ENCODE results near the gene KRTAP5-2.

The KRTAP5-2 gene

DNA sequence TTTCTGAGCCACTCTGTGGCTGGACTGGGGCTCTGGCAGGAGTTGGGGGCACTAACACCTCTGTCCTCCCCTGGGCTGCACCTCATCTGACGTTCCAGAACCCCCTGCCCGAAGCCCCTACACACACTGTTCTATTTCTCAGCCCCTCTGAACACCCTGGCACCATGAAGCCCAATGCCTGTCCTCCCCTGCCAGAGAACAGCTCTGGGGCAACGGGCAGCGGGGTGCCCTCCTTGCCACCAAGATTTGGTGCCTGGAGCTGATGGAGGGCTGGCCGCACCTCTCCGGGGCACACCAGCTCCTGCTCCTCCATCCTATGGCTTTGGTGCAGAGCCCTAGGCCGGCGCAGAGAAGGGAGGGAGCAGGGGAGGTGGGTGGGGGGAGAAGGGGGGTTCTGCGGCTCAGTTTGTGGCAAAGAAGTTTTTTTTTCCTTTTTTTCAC, 42.4 kb downstream of the KRTAP5-2 start:
- Histone ChIP-seq H3K4me3 (ENCODE audit: insufficient read length, low read depth) (no peak overlapping the region), H3K4me1 (ENCODE audit: insufficient read depth, insufficient read length) (peaks cover 34% of the 10 kb centered on the region), H3K27me3 (ENCODE audit: insufficient read depth, insufficient read length) (peaks cover 6% of the 10 kb centered on the region), H3K36me3 (ENCODE audit: insufficient read depth, insufficient read length, low read length) (peaks cover 43% of the 10 kb centered on the region), H3K9me3 (ENCODE audit: insufficient read depth, low read length) (no peaks in the 10 kb centered on the region), H3K9ac (ENCODE audit: insufficient read length, low read depth) (peak overlapping the region; percentile 32)
- TF ChIP-seq YY1 (IDR thresholded peaks at IDR 0.05; ENCODE audit: insufficient read depth, insufficient read length) (no peak), SUZ12 (IDR thresholded peaks at IDR 0.05; ENCODE audit: extremely low read depth, insufficient read depth, insufficient read length) (no peak), ZNF274 (IDR thresholded peaks at IDR 0.05; ENCODE audit: low read depth, low read length) (no peak)
- peak; percentile 36 for DNase-seq (ENCODE audit: low read depth, low spot score)

- Histone ChIP-seq H3K4me1 (ENCODE audit: insufficient read depth, insufficient read length) (peaks cover 34% of the 10 kb centered on the region), H3K9ac (ENCODE audit: insufficient read length, low read depth) (peak overlapping the region; percentile 32), H3K4me3 (ENCODE audit: insufficient read length, low read depth) (no peak overlapping the region), H3K9me3 (ENCODE audit: insufficient read depth, low read length) (no peaks in the 10 kb centered on the region), H3K36me3 (ENCODE audit: insufficient read depth, insufficient read length, low read length) (peaks cover 37% of the 10 kb centered on the region), H3K27me3 (ENCODE audit: insufficient read depth, insufficient read length) (peaks cover 8% of the 10 kb centered on the region)
- DNase-seq (ENCODE audit: low read depth, low spot score) = no peak
- TF ChIP-seq ZNF274 (IDR thresholded peaks at IDR 0.05; ENCODE audit: low read depth, low read length) (no peak), YY1 (IDR thresholded peaks at IDR 0.05; ENCODE audit: insufficient read depth, insufficient read length) (no peak), SUZ12 (IDR thresholded peaks at IDR 0.05; ENCODE audit: extremely low read depth, insufficient read depth, insufficient read length) (no peak)
Measured at GRCh38 chr11:1554981-1555712, 42.9 kb downstream of the KRTAP5-2 start.

DNA sequence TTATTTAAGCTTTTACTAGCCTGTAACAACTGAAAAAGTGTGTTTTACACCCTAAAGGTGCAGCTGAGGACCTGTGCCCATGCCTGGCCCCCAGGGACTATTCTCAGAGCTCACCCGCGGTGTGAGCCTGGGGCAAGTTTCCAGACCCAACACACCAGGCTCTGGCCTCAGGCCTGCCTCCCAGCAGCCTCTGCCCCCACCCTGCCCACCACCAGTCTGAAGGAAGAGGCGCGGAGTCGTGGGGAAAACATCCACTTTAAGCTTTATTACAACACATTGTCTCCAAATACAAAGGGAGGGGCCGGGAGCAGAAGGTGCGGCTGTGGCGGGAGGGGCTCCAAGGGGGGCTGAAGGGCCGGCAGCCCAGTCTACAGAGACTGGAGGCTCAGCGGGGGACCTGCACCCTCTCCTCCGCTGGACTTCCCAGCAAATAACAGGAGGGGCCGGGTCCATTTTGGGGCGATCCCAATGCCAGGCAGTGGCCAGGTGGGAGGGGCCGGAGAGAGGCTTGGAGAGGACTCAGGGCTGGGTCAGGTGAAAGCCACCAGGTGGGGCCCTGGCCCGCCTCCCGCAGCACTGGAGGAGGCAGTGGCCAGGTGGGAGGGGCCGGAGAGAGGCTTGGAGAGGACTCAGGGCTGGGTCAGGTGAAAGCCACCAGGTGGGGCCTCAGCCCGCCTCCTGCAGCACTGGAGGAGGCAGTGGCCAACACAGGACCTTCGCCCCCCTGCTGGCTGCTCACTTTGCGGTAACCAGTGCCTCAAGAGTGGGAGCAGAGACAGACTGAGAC, 44.1 kb downstream of the KRTAP5-2 start:
- no peak overlapping the region for H3K4me3 ChIP-seq (ENCODE audit: insufficient read length, low read depth)
- peaks cover 20% of the 10 kb centered on the region for H3K27me3 ChIP-seq (ENCODE audit: insufficient read depth, insufficient read length)
- DNase-seq (ENCODE audit: low read depth, low spot score) = no peak
- H3K36me3 ChIP-seq (ENCODE audit: insufficient read depth, insufficient read length, low read length) = peaks cover 26% of the 10 kb centered on the region
- peaks cover 25% of the 10 kb centered on the region for H3K4me1 ChIP-seq (ENCODE audit: insufficient read depth, insufficient read length)
- H3K9me3 ChIP-seq (ENCODE audit: insufficient read depth, low read length) = no peaks in the 10 kb centered on the region
- H3K9ac ChIP-seq (ENCODE audit: insufficient read length, low read depth) = no peak overlapping the region
- no peak for TF ChIP-seq ZNF274 (IDR thresholded peaks at IDR 0.05; ENCODE audit: low read depth, low read length)
- no peak for TF ChIP-seq YY1 (IDR thresholded peaks at IDR 0.05; ENCODE audit: insufficient read depth, insufficient read length)
- no peak for TF ChIP-seq SUZ12 (IDR thresholded peaks at IDR 0.05; ENCODE audit: extremely low read depth, insufficient read depth, insufficient read length)

DNA sequence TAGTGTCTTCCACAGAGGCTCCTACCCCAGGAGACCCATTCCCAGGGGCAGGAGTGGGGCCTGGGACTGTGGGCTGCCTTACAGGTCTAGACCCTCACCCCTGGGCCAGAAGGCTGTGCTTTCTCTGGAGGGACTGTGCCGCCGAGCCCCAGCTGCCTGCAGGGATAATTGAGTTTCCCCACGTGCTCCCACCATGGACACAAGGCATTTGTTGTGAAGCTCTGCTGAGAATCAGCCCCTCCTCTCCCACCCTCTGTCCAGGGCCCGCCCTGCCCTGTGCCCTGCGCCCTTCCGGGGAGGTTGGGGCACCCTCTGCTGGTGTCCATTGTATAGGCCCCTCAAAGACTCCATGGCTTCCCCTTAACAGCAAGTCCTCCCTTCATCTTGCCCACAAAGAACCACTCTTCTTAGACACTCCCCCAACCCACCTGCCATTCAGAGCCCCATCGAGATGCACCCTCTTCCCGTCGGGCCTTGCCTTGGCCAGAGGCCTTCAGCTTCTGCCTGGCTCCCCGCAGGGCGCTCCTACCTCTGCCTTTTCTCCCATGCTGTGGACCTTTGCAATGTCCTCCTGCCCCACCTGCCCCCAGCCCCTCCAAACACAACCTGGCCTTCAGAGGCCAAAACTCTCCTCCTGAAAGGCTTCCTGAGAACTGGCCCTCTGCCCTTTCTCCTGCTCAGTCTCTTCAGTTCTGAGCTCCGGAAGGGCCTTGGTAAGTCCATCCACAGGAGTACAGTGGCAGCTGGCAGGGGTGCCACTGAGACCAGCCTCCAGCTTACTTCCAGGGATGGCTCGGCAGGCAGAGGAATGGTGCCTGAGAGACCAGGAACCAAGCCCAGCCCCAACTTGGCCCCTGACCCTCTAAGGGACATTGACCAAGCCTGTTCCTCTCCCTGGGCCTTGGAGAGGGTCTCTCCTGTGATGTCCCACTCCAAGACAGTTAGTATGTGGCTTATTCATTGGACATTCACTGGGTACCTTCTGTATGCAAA, 48.5 kb downstream of the KRTAP5-2 start:
- Histone ChIP-seq H3K4me3 (ENCODE audit: insufficient read length, low read depth) (no peak overlapping the region), H3K9me3 (ENCODE audit: insufficient read depth, low read length) (no peaks in the 10 kb centered on the region), H3K9ac (ENCODE audit: insufficient read length, low read depth) (no peak overlapping the region), H3K4me1 (ENCODE audit: insufficient read depth, insufficient read length) (peaks cover 11% of the 10 kb centered on the region), H3K27me3 (ENCODE audit: insufficient read depth, insufficient read length) (peaks cover 63% of the 10 kb centered on the region), H3K36me3 (ENCODE audit: insufficient read depth, insufficient read length, low read length) (no peaks in the 10 kb centered on the region)
- TF ChIP-seq YY1 (IDR thresholded peaks at IDR 0.05; ENCODE audit: insufficient read depth, insufficient read length) (no peak), ZNF274 (IDR thresholded peaks at IDR 0.05; ENCODE audit: low read depth, low read length) (no peak), SUZ12 (IDR thresholded peaks at IDR 0.05; ENCODE audit: extremely low read depth, insufficient read depth, insufficient read length) (no peak)
- no peak for DNase-seq (ENCODE audit: low read depth, low spot score)

DNA sequence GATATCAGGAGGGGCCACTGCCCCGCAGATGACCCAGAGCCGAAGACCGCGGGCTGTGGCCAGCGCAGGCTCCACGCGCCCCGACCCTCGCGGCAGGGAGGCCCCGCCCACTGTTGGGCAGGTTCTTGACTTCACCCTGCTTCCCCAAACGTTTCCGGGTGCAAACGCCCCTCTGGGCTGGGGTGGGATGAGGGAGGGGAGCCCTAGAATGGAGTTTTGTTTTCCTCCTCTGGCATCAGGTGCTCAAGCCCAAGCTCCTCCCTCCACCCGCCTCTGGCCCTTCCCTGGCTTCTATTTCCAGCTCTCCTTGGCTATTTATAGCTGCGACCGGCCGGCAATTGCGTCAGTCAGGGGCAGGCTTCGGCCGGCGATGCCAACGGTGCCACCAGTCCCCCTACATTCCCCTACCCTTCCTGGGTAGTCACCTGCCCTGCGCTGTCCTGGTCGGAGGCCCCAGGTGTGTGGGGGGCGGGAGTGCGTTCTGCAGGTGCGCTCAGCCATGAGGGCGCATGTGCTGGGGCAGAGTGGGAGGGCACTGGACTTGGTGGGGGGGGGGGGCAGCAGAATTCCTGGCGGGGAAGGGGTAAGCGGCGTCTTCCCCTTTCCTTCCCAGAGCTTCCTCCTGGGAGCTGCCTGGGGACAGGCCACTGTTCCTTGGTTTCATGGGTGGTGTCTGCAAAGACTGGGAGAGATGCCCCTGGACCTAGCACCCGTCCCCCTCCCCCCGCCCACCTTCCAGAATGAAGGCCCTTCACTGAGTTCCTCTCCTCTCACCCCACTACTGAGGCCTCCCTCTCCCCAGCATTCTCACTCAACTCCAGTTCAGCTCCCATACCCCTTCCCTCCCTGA, 49.6 kb downstream of the KRTAP5-2 start:
- peaks cover 72% of the 10 kb centered on the region for H3K27me3 ChIP-seq (ENCODE audit: insufficient read depth, insufficient read length)
- no peaks in the 10 kb centered on the region for H3K36me3 ChIP-seq (ENCODE audit: insufficient read depth, insufficient read length, low read length)
- TF ChIP-seq YY1 (IDR thresholded peaks at IDR 0.05; ENCODE audit: insufficient read depth, insufficient read length) = no peak
- TF ChIP-seq ZNF274 (IDR thresholded peaks at IDR 0.05; ENCODE audit: low read depth, low read length) = no peak
- no peak for TF ChIP-seq SUZ12 (IDR thresholded peaks at IDR 0.05; ENCODE audit: extremely low read depth, insufficient read depth, insufficient read length)
- peaks cover 8% of the 10 kb centered on the region for H3K4me1 ChIP-seq (ENCODE audit: insufficient read depth, insufficient read length)
- no peaks in the 10 kb centered on the region for H3K9me3 ChIP-seq (ENCODE audit: insufficient read depth, low read length)
- no peak for DNase-seq (ENCODE audit: low read depth, low spot score)
- no peak overlapping the region for H3K4me3 ChIP-seq (ENCODE audit: insufficient read length, low read depth)
- no peak overlapping the region for H3K9ac ChIP-seq (ENCODE audit: insufficient read length, low read depth)

DNA sequence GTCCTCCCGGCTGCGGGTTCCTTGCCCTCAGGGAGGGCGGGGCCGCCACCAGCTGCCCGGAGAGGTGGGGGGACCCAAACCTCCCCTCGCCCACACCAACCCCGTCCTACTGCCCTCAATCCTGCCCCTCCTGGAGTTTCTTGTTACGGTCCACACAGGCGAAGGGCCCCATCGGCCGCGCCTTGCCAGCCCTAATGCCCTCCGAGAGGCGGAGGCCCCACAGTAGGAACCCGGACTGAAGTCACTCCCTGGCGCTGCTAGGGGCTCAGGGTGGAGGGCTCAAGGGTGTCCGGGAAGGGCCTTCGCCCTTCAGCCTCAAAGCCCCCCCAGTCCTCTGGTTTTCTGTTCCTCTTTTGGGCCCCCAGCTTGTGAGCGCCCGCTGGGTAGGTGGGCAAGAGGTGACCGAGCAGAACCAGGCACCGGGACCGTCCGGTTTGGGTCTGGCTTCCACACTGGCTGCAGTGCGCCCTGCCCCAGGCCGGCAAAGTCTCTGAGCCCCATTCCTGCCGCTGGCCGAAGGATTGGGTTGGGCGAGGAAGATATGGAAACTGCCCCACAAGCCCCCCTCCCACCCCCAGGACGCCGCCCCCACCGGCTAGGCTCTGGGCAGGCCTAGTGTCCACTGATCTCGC, 50.5 kb downstream of the KRTAP5-2 start:
- Histone ChIP-seq H3K9me3 (ENCODE audit: insufficient read depth, low read length) (no peaks in the 10 kb centered on the region), H3K9ac (ENCODE audit: insufficient read length, low read depth) (peak overlapping the region; percentile 56), H3K27me3 (ENCODE audit: insufficient read depth, insufficient read length) (peaks cover 74% of the 10 kb centered on the region), H3K4me3 (ENCODE audit: insufficient read length, low read depth) (peak overlapping the region; percentile 49), H3K36me3 (ENCODE audit: insufficient read depth, insufficient read length, low read length) (no peaks in the 10 kb centered on the region), H3K4me1 (ENCODE audit: insufficient read depth, insufficient read length) (peaks cover 8% of the 10 kb centered on the region)
- no peak for TF ChIP-seq YY1 (IDR thresholded peaks at IDR 0.05; ENCODE audit: insufficient read depth, insufficient read length)
- no peak for DNase-seq (ENCODE audit: low read depth, low spot score)

All from NT2/D1 (cell line).